GM21381 (cell line): ENCODE measurements around the gene XPR1.
"Not testable (repeated sequence)": the region's sequence is repeated elsewhere in the genome, so short reads cannot be mapped to it uniquely, and the experiment has no call there.

Experiments
- ATAC-seq: cut with Tn5 transposase; IDR thresholded peaks from one replicate; pipeline ENCODE4 v1.9.1; 2021; ENCODE audit warnings: mild to moderate bottlenecking, moderate library complexity; ENCODE audit not compliant: unreplicated experiment

The XPR1 gene

GRCh38 chr1:180778782-180779398 lies 147.1 kb downstream of the XPR1 start:
- ATAC-seq = no peak

GRCh38 chr1:180779584-180779983 lies 147.8 kb downstream of the XPR1 start:
- ATAC-seq = no peak

- ATAC-seq = no peak
Measured at GRCh38 chr1:180781718-180782117, 149.9 kb downstream of the XPR1 start.

- no peak for ATAC-seq
Measured at GRCh38 chr1:180785291-180785690, 153.5 kb downstream of the XPR1 start.

GRCh38 chr1:180785887-180786286 lies 154.1 kb downstream of the XPR1 start:
- no peak for ATAC-seq

- no peak for ATAC-seq
Measured at GRCh38 chr1:180786624-180787023, 154.8 kb downstream of the XPR1 start.

- no peak for ATAC-seq
Measured at GRCh38 chr1:180787628-180788307, 155.9 kb downstream of the XPR1 start.

- no peak for ATAC-seq
Measured at GRCh38 chr1:180789460-180789859, 157.6 kb downstream of the XPR1 start.

GRCh38 chr1:180791152-180791551 lies 159.3 kb downstream of the XPR1 start:
- not testable (repeated sequence) for ATAC-seq

- ATAC-seq = no peak
Measured at GRCh38 chr1:180791806-180792205, 160.0 kb downstream of the XPR1 start.

- ATAC-seq = no peak
Measured at GRCh38 chr1:180793451-180793850, 161.6 kb downstream of the XPR1 start.

GRCh38 chr1:180796897-180797640 lies 165.2 kb downstream of the XPR1 start:
- no peak for ATAC-seq

- no peak for ATAC-seq
Measured at GRCh38 chr1:180800945-180801344, 169.1 kb downstream of the XPR1 start.

- no peak for ATAC-seq
Measured at GRCh38 chr1:180802813-180803212, 171.0 kb downstream of the XPR1 start.

- peak; percentile 83 for ATAC-seq
Measured at GRCh38 chr1:180805316-180805715, 173.5 kb downstream of the XPR1 start.

GRCh38 chr1:180811298-180811697 lies 179.5 kb downstream of the XPR1 start:
- no peak for ATAC-seq

- ATAC-seq = no peak
Measured at GRCh38 chr1:180811886-180812285, 180.1 kb downstream of the XPR1 start.

- ATAC-seq = no peak
Measured at GRCh38 chr1:180814258-180814657, 182.4 kb downstream of the XPR1 start.

GRCh38 chr1:180815188-180815587 lies 183.4 kb downstream of the XPR1 start:
- ATAC-seq = no peak

- no peak for ATAC-seq
Measured at GRCh38 chr1:180816132-180816531, 184.3 kb downstream of the XPR1 start.

GRCh38 chr1:180821970-180822369 lies 190.1 kb downstream of the XPR1 start:
- ATAC-seq = no peak

GRCh38 chr1:180831507-180831906 lies 199.7 kb downstream of the XPR1 start:
- not testable (repeated sequence) for ATAC-seq
